Measurements from ENCODE around the gene GRK5.
A peak's percentile ranks its signal among the peaks of the same experiment; 100 is the strongest.

Gene GRK5

DNA sequence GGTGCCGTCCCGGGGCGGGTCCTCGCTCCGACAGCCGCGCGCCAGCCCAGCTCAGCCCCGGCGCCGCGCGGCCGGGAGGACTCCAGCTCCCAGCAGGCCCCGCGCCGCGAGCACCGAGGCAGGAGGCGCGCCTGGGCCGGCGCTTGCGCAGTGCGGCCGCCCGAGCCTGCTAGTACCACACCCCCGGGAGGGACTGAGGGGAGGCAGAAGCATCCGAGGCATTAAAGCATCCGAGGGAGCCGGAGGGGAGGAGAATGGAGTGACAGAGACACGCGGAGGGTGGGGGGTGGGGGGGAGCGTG lies at the start of gene GRK5:
Gene GRK5 (plus strand): TSS at position 206 of the 301 bp plus-strand sequence. CDS start 347 bp downstream, outside the sequence.
- H3K27ac ChIP-seq = peak within 1 kb of the TSS; percentile 88
- H3K36me3 ChIP-seq (replicated peaks) = no peaks in the 10 kb centered on the region
- H3K27me3 ChIP-seq (replicated peaks) = no peaks in the 10 kb centered on the region
- H3K4me3 ChIP-seq (ENCODE audit: low read depth, low read length) = peak within 1 kb of the TSS; percentile 86
- DNase-seq = peak; percentile 93
- in situ Hi-C loops (cut with HindIII; ENCODE audit: low pct_ligation_motif_present, low sequenced_read_pairs) = loop anchor here (25.0 kb wide), 1 partner anchor 205 kb away; no protein-coding TSS in a partner anchor
- TF ChIP-seq, protein P1, sequence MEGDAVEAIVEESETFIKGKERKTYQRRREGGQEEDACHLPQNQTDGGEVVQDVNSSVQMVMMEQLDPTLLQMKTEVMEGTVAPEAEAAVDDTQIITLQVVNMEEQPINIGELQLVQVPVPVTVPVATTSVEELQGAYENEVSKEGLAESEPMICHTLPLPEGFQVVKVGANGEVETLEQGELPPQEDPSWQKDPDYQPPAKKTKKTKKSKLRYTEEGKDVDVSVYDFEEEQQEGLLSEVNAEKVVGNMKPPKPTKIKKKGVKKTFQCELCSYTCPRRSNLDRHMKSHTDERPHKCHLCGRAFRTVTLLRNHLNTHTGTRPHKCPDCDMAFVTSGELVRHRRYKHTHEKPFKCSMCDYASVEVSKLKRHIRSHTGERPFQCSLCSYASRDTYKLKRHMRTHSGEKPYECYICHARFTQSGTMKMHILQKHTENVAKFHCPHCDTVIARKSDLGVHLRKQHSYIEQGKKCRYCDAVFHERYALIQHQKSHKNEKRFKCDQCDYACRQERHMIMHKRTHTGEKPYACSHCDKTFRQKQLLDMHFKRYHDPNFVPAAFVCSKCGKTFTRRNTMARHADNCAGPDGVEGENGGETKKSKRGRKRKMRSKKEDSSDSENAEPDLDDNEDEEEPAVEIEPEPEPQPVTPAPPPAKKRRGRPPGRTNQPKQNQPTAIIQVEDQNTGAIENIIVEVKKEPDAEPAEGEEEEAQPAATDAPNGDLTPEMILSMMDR (IDR thresholded peaks at IDR 0.05; ENCODE audit: low read depth, low read length, missing control alignments) = no peak

DNA sequence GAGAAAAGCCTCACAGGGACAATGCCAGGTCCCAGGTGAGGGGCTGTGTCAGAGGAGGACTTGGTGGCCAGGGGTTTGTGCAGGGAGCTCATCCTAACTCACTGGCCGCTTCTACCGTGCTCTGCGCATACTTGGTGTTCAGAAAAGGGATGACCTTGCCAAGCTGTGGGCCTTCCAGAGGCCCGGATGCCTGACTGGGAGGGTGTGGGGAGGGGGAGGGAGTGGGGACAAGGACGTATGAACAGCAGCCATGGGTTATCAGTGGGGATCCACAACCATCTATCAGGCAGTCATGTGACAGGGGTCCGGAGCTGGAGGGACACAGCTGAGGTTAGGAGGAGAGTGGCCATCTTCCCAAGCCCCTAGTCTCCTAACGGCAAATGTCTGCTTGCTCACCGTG lies 48.0 kb upstream of the GRK5 start:
- no peak for DNase-seq
- Histone ChIP-seq H3K4me3 (ENCODE audit: low read depth, low read length) (no peak overlapping the region), H3K27me3 (replicated peaks) (no peaks in the 10 kb centered on the region), H3K36me3 (replicated peaks) (peaks cover 17% of the 10 kb centered on the region), H3K27ac (no peak overlapping the region)
- TF ChIP-seq, protein P1 (IDR thresholded peaks at IDR 0.05; ENCODE audit: low read depth, low read length, missing control alignments) = no peak
- in situ Hi-C loops (cut with HindIII; ENCODE audit: low pct_ligation_motif_present, low sequenced_read_pairs) = no loop called here

DNA sequence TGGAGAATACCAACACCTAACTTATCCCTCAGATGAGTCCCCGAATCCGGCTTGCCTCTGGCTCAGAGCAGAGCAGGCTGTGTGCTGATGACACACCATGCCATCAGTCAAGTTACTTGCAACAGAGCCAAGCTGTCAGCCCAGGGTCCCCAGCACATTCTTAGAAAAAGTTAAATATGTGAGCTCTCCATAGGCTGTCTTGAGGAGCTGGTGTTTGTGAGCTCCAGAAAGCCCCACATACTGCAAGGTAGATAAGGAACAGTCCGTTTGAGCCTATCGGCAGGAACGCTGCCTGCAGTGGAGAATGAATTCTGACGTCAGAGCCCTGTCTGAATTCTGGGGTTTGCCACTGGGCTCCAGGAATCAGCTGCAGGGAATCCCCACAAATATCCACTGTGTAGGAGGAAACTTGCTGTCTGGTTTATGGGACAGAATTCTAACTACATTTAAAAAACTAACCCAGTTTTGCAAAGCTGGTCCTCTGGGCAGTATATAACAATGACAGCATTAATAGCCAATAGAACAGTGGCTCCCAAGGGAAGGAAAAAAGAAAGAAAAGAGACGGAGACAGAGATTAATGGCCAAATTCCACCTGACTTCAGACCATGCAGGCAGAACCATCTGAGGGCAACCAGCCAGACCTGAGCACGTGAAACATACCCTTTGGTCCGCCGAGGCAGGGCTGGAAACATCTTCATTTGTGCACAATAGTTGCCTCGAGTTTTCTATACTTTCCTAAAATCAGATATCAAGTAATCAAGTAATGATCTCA lies 45.5 kb upstream of the GRK5 start:
- peaks cover 8% of the 10 kb centered on the region for H3K36me3 ChIP-seq (replicated peaks)
- TF ChIP-seq, protein P1 (IDR thresholded peaks at IDR 0.05; ENCODE audit: low read depth, low read length, missing control alignments) = peak; percentile 22
- no peak for DNase-seq
- in situ Hi-C loops (cut with HindIII; ENCODE audit: low pct_ligation_motif_present, low sequenced_read_pairs) = no loop called here
- no peaks in the 10 kb centered on the region for H3K27me3 ChIP-seq (replicated peaks)
- H3K4me3 ChIP-seq (ENCODE audit: low read depth, low read length) = no peak overlapping the region
- no peak overlapping the region for H3K27ac ChIP-seq

DNA sequence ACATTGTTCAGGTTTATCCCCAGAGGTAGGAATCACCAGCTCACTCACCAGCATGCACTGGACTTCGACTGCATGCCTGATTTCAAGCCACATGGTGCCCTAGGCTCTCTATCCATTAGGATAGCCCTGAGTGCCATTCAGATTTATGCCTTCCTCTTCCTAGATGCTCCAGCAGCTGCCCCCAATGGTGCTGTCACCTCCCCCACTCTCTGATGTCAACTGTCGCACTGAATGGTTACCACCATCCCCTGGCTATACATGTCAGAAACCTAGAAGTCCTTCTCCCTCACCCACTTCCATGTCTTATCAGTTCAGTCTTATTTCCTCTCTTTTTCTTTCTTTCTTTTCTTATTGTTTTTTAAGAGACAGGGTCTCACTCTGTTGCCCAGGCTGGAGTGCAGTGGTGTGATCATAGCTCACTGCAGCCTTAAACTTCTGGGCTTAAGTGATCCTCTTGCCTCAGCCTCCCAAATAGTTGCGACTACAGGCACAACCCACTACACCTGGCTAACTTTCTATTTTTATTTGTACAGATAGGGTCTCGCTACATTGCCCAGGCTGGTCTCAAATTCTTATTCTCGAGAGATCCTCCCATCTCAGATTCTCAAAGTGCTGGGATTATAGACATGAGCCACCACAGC lies 44.8 kb upstream of the GRK5 start:
- Histone ChIP-seq H3K27me3 (replicated peaks) (no peaks in the 10 kb centered on the region), H3K27ac (no peak overlapping the region), H3K36me3 (replicated peaks) (peaks cover 12% of the 10 kb centered on the region), H3K4me3 (ENCODE audit: low read depth, low read length) (no peak overlapping the region)
- TF ChIP-seq, protein P1 (IDR thresholded peaks at IDR 0.05; ENCODE audit: low read depth, low read length, missing control alignments) = no peak
- in situ Hi-C loops (cut with HindIII; ENCODE audit: low pct_ligation_motif_present, low sequenced_read_pairs) = no loop called here
- no peak for DNase-seq

DNA sequence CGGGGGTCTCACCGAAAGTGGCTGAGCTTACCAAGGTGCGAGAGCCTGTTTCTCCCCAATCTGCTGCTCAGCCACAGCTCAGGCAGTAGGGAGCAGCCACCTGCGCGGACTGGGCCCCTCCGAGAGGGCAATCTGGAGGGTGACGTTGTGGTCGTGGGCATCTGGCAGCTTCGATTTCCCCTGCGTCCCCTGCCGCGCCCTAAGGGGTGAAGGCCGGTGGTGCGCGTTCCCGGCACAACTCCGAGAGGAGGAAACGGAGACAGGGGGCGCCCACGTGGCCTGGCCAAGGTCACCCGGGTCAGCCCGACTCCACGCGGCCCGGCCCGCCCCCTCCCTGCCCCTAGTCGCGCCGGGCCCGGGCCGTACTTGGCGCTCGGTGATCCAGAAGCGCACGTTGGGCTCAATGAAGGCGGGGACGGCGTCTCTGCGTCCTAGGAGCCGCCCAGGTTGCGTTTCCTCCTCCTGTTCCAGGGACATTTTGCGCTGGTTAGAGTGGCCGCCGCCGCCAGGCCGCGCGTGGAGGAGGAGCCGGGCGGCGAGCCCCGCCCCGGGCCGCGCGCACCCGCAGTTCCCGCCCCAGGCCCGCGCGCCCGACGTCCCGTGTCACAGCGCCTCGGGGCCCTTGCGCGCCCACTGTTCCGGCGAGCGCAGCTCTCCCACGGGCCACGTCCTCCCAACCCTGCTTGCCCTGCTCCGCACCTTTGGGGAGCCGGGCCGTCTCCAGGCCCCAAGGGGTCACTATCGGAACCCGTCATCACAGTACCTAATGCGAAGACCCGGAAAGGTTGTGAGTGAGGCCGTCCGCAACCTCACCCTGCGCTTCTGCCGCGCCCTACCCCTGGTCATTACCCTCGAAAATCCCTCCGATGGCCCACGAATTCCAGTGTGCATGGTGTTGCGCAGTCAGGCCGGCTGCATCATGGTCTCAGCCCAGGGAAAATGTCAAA lies 41.9 kb upstream of the GRK5 start, which contains the start of gene SFXN4:
Gene SFXN4 (minus strand): TSS at position 544 of the 947 bp plus-strand sequence. CDS start 67 bp downstream, at position 477.
- Histone ChIP-seq H3K27me3 (replicated peaks) (no peaks in the 10 kb centered on the region), H3K4me3 (ENCODE audit: low read depth, low read length) (peak within 1 kb of the TSS; percentile 77), H3K36me3 (replicated peaks) (peaks cover 23% of the 10 kb centered on the region), H3K27ac (peak within 1 kb of the TSS; percentile 37)
- in situ Hi-C loops (cut with HindIII; ENCODE audit: low pct_ligation_motif_present, low sequenced_read_pairs) = no loop called here
- peak; percentile 24 for DNase-seq
- TF ChIP-seq, protein P1 (IDR thresholded peaks at IDR 0.05; ENCODE audit: low read depth, low read length, missing control alignments) = no peak

All from brain microvascular endothelial cell (primary cell).